Activated CD4-positive, alpha-beta T cell treated with anti-CD3 and anti-CD28 coated beads for 1 hour (primary cell): ENCODE measurements around the gene IGSF3.
A peak's percentile ranks its signal among the peaks of the same experiment; 100 is the strongest.
"Not testable (repeated sequence)": the region's sequence is repeated elsewhere in the genome, so short reads cannot be mapped to it uniquely, and the experiment has no call there.

Experiments
- DNase-seq: peaks from one replicate; pipeline ENCODE4 v3.0.0-alpha.2; 2020

The IGSF3 gene

GRCh38 chr1:116571215-116571919 lies 96.2 kb downstream of the IGSF3 start:
- no peak for DNase-seq

GRCh38 chr1:116570358-116571214 lies 96.9 kb downstream of the IGSF3 start, which contains the start of gene CD58:
Gene CD58, minus strand, starts transcription at chr1:116571026. Its CDS starts 54 bp downstream, at chr1:116570972.
- peak; percentile 67 for DNase-seq

GRCh38 chr1:116569776-116570357 lies 97.7 kb downstream of the IGSF3 start:
- DNase-seq, result no peak

GRCh38 chr1:116569381-116569670 lies 98.2 kb downstream of the IGSF3 start:
- DNase-seq, result no peak

- DNase-seq, result no peak
Observed at GRCh38 chr1:116568662-116569380, 98.7 kb downstream of the IGSF3 start.

GRCh38 chr1:116567790-116568661 lies 99.5 kb downstream of the IGSF3 start:
- DNase-seq, result no peak

- DNase-seq, result no peak
Observed at GRCh38 chr1:116565222-116565621, 102.3 kb downstream of the IGSF3 start.

- DNase-seq, result no peak
Observed at GRCh38 chr1:116564426-116564825, 103.1 kb downstream of the IGSF3 start.

GRCh38 chr1:116562465-116562864 lies 105.1 kb downstream of the IGSF3 start:
- not testable (repeated sequence) for DNase-seq

- DNase-seq, result no peak
Observed at GRCh38 chr1:116561563-116561962, 106.0 kb downstream of the IGSF3 start.

GRCh38 chr1:116560704-116561490 lies 106.6 kb downstream of the IGSF3 start:
- no peak for DNase-seq

- DNase-seq, result no peak
Observed at GRCh38 chr1:116559304-116559761, 108.2 kb downstream of the IGSF3 start.

- no peak for DNase-seq
Observed at GRCh38 chr1:116558571-116558970, 109.0 kb downstream of the IGSF3 start.

- DNase-seq, result no peak
Observed at GRCh38 chr1:116558140-116558549, 109.4 kb downstream of the IGSF3 start.

- no peak for DNase-seq
Observed at GRCh38 chr1:116557323-116557878, 110.1 kb downstream of the IGSF3 start.

- DNase-seq, result peak; percentile 44
Observed at GRCh38 chr1:116556289-116557006, 111.1 kb downstream of the IGSF3 start.

GRCh38 chr1:116554924-116555323 lies 112.6 kb downstream of the IGSF3 start:
- DNase-seq, result no peak

GRCh38 chr1:116553386-116554115 lies 114.0 kb downstream of the IGSF3 start:
- no peak for DNase-seq

GRCh38 chr1:116546354-116546977 lies 121.1 kb downstream of the IGSF3 start:
- DNase-seq, result no peak
